ENCODE data around the gene SMIM29.

DNA sequence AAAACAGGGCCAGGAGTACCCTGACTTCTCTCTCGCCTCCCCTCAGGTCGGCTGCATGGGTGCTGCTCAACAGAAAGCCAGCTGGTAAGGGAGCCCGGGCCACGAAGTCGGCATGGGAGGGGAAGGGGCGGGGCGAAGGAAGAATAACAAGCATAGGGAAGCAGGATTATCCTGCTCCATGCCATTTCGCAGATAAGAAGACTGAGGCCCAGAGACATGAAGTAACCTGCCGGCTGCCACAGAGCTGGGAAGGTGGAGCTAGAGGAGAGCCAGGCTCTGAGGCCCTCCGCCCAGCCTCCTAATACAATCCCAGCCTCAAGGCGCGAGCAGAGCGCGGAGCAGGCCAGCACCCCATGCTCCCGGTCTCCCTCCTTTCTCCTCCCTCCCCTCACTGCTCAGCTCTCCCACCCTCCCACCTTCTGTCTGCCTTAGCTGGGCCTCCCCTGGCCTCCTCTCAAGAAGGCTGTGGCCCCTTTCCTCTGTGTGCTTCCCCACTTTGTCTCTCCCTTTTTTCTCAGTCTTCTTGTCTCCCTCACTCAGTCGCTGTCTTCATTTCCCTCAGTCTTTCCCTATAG, 25.3 kb downstream of the SMIM29 start:
- TF ChIP-seq, protein P1, sequence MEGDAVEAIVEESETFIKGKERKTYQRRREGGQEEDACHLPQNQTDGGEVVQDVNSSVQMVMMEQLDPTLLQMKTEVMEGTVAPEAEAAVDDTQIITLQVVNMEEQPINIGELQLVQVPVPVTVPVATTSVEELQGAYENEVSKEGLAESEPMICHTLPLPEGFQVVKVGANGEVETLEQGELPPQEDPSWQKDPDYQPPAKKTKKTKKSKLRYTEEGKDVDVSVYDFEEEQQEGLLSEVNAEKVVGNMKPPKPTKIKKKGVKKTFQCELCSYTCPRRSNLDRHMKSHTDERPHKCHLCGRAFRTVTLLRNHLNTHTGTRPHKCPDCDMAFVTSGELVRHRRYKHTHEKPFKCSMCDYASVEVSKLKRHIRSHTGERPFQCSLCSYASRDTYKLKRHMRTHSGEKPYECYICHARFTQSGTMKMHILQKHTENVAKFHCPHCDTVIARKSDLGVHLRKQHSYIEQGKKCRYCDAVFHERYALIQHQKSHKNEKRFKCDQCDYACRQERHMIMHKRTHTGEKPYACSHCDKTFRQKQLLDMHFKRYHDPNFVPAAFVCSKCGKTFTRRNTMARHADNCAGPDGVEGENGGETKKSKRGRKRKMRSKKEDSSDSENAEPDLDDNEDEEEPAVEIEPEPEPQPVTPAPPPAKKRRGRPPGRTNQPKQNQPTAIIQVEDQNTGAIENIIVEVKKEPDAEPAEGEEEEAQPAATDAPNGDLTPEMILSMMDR (optimal IDR thresholded peaks at IDR 0.05 in 1 of 3, IDR thresholded peaks at IDR 0.05 in 1 of 3, conservative IDR thresholded peaks at IDR 0.05 in 1 of 3; ENCODE audit: extremely low read depth in 1 of 3, insufficient read depth in 2 of 3, low read length in 3 of 3) = no peak
- TF ChIP-seq EZH2 (IDR thresholded peaks at IDR 0.05; ENCODE audit: low read length) = no peak
